RWPE2 (cell line): Measurements from ENCODE around the gene MAGI1.

Experiments used
- ATAC-seq: fragments of 200-7000 bp; cut with Tn5 transposase; 3 replicates; pipeline ENCODE4 v1.9.1; 2021; ENCODE audit warnings: low read depth
- DNase-seq: peaks from one replicate; pipeline ENCODE4 v3.0.0-alpha.2; 2020; ENCODE audit warnings: low spot score
- H3K27ac ChIP-seq: fragments of 450-650 bp; 2 replicates; pipeline ENCODE4 v1.5.1; 2017; ENCODE audit warnings: mild to moderate bottlenecking; ENCODE audit not compliant: poor library complexity, severe bottlenecking
- H3K27me3 ChIP-seq: fragments of 250-450 bp; sonication (Bioruptor Pico); 2 replicates; pipeline ENCODE4 v1.5.1; 2021; ENCODE audit warnings: mild to moderate bottlenecking, moderate library complexity; ENCODE audit not compliant: insufficient read depth, poor library complexity, severe bottlenecking
- H3K36me3 ChIP-seq: fragments of 250-450 bp; sonication (Bioruptor Pico); 2 replicates; pipeline ENCODE4 v1.5.1; 2020; ENCODE audit warnings: low read depth, mild to moderate bottlenecking, moderate library complexity
- H3K4me1 ChIP-seq: fragments of 250-450 bp; sonication (Bioruptor Pico); 2 replicates; pipeline ENCODE4 v1.5.1; 2021; ENCODE audit warnings: mild to moderate bottlenecking, moderate library complexity; ENCODE audit not compliant: insufficient read depth, poor library complexity, severe bottlenecking
- H3K4me3 ChIP-seq: fragments of 250-450 bp; sonication (Bioruptor Pico); 2 replicates; pipeline ENCODE4 v1.5.1; 2021; ENCODE audit warnings: mild to moderate bottlenecking, moderate library complexity; ENCODE audit not compliant: severe bottlenecking
- H3K9me3 ChIP-seq: fragments of 250-450 bp; sonication (Bioruptor Pico); 2 replicates; pipeline ENCODE4 v1.5.1; 2021; ENCODE audit warnings: mild to moderate bottlenecking, moderate library complexity; ENCODE audit not compliant: severe bottlenecking
- CTCF ChIP-seq: fragments of 450-650 bp; IDR thresholded peaks from one replicate; pipeline ENCODE4 v1.5.1; 2017; ENCODE audit warnings: mild to moderate bottlenecking, moderate library complexity; ENCODE audit not compliant: poor library complexity, severe bottlenecking

The MAGI1 gene

GRCh38 chr3:65314916-65315315 is 723.8 kb downstream of the MAGI1 start:
- Histone ChIP-seq H3K36me3 (no peaks in the 10 kb centered on the region), H3K4me3 (no peak overlapping the region), H3K27me3 (no peaks in the 10 kb centered on the region), H3K4me1 (no peaks in the 10 kb centered on the region), H3K27ac (no peak overlapping the region), H3K9me3 (no peaks in the 10 kb centered on the region)
- TF ChIP-seq CTCF = no peak
- ATAC-seq (no peak), DNase-seq (no peak)

- no peaks in the 10 kb centered on the region for H3K36me3 ChIP-seq
- TF ChIP-seq CTCF = no peak
- H3K27me3 ChIP-seq = no peaks in the 10 kb centered on the region
- no peaks in the 10 kb centered on the region for H3K9me3 ChIP-seq
- DNase-seq = no peak
- H3K27ac ChIP-seq = no peak overlapping the region
- no peaks in the 10 kb centered on the region for H3K4me1 ChIP-seq
- no peak overlapping the region for H3K4me3 ChIP-seq
- ATAC-seq = no peak
Measured at GRCh38 chr3:65314269-65314668, 724.4 kb downstream of the MAGI1 start.

- Histone ChIP-seq H3K4me1 (no peaks in the 10 kb centered on the region), H3K9me3 (no peaks in the 10 kb centered on the region), H3K27ac (no peak overlapping the region), H3K27me3 (no peaks in the 10 kb centered on the region), H3K4me3 (no peak overlapping the region), H3K36me3 (no peaks in the 10 kb centered on the region)
- no peak for TF ChIP-seq CTCF
- no peak for ATAC-seq
- DNase-seq = no peak
Measured at GRCh38 chr3:65313666-65314065, 725.1 kb downstream of the MAGI1 start.

- no peak for TF ChIP-seq CTCF
- no peaks in the 10 kb centered on the region for H3K27me3 ChIP-seq
- H3K4me1 ChIP-seq = no peaks in the 10 kb centered on the region
- no peak for ATAC-seq
- H3K9me3 ChIP-seq = no peaks in the 10 kb centered on the region
- no peaks in the 10 kb centered on the region for H3K36me3 ChIP-seq
- H3K4me3 ChIP-seq = no peak overlapping the region
- no peak overlapping the region for H3K27ac ChIP-seq
- DNase-seq = no peak
Measured at GRCh38 chr3:65305836-65306235, 732.9 kb downstream of the MAGI1 start.
